HG02763 (cell line): Measurements from ENCODE around the gene THOC6.

ENCODE experiments used
- ATAC-seq: cut with Tn5 transposase; IDR thresholded peaks from one replicate; pipeline ENCODE4 v1.9.1; 2021; ENCODE audit warnings: mild to moderate bottlenecking, moderate library complexity; ENCODE audit not compliant: unreplicated experiment

THOC6 gene

DNA sequence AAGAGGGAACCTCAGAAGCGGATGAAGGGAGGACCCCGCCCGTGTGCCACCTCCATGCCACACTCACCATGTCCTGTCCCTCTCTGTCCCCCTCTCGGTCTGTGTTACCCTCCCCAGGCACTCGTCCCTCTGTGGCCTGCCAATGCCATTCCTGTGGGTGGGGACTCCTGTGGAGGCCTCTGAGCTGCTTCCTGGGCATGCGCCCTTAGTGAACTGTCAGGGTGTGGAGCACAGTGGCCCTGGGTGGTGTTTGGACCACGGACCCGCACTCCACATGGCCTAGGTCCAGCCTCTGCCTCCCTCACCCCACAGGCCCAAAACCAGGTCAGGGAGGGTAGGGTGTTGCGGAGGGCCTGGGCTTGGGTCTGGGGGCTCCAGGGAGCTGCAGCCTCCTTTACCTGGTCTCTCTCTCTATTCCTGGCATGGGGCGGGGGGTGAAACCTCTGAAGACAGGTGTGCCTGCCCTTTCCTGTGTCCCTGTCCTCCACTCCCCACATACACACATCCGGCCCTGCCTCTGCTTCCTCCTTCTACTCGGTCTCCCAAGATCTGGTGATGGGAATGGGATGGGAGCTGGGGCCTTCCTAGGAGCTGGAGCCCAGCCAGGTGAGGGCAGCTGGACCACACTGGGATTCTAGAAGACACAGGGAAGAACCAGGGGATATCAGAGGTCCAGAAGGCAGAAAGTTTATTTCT is 32.1 kb upstream of the THOC6 start:
- ATAC-seq = no peak

DNA sequence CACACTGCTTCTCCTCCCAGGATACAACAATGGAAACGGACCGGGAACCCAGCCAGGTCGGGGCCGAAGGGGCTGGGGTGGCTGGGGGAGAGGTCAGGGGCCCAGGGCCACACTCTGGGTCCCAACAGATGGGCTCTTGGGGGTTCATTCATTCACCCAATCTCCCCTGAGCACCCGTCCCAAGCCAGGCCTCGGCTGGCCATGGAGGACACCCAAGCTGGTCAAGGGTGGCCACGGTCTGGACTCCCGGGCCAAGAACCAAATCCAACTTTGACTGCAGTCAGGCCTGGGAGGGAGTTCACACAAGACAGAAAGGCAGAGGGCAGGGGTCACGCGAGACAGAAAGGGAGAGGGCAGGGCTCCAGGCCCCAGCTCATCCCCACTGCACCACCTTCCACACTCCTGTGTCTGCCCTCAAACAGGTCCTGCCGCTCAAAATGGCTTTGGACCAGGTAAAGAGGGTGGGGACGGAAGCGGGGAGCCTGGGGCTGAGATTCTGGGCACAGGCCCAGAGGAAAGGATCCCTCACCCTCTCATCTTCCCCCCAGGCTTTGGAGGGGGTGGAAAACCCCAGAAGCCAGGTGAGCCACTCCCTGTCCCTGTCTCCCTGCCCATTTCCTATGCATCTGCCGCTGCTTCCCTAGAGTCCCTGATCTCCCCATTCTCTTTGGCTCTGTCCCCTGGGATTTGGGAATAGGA is 31.3 kb upstream of the THOC6 start:
- ATAC-seq = no peak

DNA sequence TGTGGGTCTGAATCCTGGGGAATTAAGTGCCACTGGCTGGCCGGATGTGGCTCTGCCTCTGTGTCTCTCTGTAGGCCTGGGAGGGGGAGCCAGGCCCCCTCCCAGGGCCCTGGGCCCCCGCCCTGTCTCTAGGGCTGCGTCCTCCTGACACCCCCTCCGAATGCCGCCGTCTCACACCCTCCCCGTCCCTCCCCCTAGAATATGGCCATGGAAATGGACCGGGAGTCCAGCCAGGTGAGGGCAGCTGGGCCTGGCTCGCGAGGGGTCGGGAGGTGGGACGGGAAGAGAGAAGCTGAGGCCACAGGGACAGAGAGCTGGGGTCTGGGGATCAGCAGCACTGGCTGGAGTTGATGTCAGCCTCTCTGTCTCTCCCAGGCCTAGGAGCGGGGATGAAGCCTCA is 27.5 kb upstream of the THOC6 start:
- no peak for ATAC-seq

DNA sequence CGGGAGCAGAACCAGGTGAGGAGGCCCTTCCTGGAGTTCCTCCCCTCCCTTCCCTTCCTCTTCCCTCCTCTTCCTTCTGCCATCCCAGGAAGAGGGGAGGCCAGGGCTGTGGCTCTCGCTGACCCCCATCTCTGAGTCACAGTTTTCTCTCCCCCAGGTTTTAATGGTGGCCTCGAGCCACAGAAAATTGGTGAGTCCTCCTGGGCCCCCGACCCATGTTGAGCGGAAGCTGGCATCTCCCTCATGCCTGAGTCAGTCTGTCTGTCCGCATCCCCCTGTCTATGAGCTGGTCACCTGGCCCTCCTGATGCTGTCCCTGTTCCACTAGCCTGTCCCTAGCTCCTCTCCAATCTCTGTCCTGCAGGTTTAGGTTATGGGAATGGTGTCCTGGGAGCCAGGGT is 23.9 kb upstream of the THOC6 start:
- ATAC-seq = no peak

DNA sequence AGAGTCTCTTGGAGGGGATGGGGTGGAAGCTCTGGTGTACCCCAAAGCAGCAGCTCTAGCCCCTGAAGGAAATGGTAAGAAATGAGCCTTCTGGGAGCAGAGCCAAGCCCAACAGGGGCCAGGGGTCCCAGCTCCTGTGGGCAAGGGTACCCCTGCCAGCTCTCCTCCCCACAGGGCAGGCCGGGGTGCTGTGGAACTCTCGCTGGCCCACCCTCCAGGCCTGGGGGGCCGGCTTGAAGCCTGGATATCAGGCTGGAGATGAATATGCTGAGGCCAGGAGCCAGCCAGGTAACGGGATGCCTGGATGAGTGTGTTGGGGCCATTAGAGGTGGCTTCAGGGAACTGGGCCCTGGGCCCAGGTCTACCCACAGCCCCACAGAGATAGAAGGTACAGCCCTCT is 23.3 kb upstream of the THOC6 start:
- no peak for ATAC-seq

DNA sequence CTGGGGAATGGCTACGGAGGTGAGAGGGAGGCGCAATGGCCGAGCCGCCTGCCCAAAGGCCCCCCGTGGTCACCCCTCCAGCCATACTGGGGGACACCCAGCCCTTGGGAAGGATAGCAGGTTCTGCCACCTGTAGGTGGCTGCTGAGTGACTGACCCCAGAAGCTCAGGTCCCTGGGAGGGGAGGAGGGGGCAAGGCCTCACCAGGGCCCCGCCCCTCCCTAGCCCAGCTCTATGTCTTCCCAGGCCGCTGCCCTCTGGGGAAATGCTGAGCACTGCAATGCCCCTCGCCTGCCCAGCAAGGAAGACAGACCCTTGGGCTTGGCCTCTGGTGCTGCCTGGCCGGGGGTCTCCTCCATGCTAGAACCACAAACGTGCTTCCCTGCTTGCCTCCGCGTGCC is 22.5 kb upstream of the THOC6 start:
- ATAC-seq = no peak

DNA sequence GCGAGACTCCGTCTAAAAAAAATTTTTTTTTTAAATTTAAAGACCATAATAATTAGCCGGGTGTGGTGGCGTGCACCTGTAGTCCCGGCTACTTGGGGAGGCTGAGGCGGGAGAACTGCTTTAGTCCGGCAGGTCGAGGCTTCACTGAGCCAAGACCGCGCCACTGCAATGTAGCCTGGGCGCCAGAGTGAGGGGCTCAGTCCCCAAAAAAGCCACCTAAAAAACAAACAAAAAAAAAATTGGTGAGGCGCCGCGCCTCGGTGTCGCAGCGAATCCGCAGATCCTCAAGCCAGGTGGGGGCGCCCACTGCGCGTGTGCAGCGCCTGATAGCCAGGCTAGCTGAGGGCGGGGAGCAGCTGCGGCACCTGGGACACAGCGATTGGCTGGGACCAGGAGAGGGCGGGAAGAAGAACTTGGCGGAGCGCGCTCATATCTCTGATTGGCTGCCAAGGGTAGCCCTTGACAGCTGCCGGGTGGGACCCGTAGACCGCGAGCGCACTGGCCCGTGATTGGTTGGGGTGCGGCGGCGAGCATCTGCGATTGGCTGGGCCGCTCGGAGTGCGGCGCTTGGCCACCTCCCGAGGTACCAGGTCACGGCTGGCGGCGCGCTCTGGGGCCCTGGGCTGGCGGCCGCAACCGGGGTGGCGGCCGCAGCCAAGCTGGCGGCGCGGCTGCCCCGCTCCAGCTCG is 20.1 kb upstream of the THOC6 start:
- peak; percentile 94 for ATAC-seq

DNA sequence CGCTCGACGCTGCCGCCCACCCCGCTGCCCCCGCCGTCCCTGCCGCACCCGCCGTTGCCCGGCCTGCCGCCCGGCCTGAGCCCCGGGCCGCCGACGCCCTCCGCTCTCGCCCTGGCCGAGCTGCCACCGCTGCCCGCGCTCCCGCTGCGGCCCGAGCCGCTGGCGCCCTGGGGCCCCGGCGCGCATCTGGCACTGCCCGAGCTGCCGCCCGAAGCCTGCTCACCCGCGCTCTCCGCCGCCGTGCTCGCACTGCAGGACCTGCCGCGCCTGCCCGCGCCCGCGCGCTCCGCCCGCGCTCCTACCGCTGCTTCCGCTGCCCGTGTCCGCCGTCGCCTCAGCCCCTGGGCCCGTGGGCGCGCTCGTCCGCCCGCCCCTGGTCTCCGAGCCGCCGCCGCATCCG is 19.5 kb upstream of the THOC6 start:
- ATAC-seq = peak; percentile 18

DNA sequence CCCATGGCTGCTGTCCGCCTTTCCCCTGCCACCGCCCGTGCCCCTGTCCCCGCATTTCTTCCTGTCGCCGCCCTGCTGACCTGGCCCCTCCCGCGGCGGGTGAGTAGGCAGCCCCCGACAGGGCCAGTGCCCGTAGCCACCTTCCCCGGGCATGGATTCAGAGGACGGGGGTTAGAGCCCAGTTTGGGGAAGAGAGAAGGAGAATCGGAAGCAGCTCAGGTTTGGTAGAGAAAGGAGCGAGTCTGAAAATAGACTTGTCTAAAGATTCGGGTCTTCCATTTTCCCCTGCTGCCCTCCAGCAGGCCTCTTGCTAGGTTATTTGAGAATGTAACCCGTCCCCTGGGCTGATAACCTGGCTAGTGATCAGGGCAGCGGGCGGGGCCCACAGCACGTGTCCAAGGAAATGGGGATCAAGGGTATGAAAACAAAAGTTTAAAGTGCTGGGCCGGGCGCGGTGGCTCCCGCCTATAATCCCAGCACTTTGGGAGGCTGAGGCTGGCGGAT is 19.0 kb upstream of the THOC6 start:
- no peak for ATAC-seq

DNA sequence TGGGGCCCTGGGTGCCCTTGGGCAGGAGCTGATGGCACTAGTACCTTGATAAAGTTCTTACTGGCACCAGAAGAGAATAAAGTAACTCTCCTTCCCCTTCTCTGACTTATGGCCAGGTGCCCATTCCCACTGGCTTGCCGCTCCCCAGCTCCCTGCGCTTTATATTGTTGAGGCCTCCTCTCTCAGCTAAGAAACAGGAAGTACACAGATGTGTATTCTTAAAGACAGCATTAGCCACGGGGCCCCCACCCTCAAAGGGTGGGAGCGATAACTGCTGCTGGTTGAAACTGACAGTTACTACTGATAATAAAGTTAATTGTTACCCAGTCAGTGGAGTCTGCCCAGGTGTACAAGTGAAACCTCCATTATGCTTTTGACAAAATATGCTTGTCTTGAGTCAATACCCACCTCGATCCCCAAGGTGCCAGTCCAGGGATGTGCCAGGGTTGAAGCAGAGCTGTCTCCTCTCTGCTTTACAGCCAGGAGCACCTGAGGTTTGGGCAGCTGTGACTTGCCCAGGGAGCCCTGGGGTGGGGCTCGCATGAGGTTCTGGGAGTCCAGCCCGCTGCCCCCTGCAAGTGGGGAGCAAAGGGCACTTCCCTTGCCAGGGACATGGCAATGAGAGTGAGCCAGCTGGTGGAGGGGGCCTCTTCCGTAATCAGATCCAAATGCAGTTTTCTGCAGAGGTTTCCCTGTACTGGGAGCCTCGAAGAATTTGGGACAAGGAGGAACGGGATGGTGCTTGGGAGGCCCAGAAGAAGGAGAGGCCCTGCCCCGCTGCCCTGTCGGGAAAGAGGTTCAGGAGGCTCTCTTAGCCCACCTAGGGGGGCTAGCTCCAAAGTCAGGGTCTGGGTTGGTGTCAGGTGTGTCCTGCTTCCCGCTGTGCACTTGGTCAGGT is 16.5 kb upstream of the THOC6 start:
- ATAC-seq = no peak

DNA sequence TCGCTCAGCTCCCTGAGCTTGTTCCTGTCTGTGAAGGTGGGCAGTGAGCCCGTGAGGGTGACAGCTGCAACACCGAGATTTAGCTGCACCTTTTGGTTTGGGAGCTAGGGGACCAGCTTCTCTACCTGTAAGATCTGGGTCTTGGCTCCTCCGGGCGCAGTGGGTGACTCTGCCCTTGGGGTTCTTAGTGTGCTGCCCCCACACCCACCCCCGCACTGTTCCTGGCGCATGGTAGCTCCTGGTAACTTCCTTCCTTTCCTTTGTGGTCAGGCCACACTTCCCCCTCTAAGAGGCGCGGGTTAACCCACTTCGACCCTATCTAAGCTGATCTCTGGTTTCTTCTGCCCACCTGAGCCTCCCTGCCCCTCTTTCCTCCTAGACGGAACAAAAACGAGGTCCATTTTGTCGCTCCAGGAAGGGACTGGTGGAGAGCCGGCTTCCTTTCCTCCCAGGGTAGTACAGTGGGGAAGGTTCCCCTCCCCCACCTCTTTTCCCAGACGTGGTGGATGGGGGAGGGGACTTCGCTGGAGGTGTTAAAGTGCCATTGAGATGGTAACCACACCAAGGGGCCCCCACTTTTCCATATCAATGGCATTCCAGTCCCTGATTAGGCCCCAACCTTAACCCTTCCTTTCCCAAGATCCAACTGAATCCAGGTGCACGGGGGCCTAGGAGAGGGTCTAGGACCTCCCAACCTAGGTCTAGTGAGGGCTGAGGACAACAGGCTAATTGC is 15.7 kb upstream of the THOC6 start:
- no peak for ATAC-seq

DNA sequence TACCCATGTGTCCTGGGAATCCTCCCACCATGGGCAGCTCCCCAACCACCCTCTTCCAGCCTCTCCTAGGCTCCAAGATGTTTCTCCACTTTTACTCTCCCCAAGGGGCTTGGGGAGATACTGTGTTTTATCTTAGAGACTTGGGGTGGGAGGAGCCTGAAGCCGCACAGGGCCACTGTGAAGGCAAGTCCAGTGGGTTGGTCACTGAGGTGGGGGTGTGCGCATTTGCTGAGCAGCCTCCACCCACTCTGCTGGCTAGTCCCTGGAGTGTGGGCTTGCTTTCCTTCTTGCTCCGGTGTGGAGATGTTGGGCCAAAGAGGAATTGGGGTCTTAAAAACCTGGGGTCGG is 15.2 kb upstream of the THOC6 start:
- no peak for ATAC-seq

DNA sequence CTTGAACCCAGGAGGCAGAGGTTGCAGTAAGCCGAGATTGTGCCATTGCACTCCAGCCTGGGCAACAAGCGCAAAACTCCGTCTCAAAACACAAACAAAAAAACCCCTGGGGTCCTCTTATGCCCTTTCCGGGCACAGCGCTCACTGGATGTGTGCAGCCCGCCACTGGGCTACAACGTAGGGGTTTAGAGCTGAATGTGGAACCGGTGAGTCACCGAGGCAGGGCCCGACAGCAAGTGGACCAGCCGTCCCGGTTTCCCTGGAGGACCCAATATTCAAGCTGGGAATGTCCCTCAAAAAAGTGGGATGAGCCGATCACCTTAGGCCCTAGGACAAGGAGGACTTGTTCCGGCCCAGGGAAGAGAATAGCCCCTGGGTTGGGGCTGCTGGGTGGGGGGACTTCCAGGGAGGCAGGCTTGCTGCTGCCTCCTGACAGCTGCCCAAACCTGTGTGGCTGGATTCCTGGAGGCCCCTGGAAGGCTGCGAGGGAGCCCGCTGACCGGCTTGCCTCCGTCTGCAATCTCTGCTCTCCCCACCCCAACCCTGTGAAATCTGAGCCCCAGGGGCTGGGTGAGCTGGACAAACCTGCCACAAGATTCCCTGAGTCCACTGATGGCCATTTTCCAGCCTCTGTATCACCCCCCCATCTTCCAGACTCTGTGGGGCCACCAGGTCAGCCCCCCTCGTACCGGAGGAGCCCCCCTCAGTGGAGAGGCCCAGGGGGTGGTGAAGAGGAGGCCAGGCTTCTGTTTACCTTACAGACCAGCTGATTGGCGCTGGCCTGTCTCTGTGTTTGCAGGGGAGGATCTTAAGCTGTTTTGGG is 14.1 kb upstream of the THOC6 start:
- ATAC-seq = no peak

DNA sequence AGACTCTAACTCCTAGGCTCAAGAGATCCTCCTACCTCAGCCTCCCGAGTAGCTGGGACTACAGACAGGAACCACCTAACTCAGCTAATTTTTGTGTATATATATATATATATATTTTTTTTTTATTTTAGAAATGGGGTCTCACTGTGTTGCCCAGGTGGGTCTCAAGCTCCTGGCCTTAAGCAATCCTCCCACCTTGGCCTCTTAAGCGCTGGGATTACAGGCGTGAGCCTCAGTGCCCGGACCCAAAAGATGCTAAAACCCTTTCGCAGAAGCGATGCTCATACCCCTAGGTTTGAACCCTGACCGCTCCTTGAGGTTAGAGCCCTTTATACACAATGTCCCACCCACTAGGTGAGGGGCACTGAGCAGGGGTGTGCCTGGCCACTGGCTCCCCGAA is 13.3 kb upstream of the THOC6 start:
- ATAC-seq = no peak

DNA sequence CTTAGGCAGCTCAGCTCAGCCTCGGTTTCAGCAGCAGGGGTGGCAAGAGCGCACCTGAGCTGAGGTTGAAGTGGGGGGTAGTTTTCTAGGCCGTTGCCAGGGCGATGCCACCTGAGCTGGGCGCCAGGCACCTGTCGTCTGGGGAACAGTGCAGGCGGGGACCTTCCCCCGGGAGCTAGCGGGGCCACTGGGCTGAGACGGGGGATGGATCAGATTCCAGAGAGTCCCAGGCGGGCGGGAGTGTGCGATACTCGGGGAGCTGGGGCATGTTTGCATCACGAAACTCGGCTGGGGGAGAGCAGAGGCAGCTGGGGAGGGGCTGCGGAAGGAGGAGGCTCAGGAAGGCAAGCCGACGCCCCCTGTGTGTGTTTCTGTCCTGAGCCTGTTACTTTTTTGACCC is 11.6 kb upstream of the THOC6 start:
- ATAC-seq = no peak

DNA sequence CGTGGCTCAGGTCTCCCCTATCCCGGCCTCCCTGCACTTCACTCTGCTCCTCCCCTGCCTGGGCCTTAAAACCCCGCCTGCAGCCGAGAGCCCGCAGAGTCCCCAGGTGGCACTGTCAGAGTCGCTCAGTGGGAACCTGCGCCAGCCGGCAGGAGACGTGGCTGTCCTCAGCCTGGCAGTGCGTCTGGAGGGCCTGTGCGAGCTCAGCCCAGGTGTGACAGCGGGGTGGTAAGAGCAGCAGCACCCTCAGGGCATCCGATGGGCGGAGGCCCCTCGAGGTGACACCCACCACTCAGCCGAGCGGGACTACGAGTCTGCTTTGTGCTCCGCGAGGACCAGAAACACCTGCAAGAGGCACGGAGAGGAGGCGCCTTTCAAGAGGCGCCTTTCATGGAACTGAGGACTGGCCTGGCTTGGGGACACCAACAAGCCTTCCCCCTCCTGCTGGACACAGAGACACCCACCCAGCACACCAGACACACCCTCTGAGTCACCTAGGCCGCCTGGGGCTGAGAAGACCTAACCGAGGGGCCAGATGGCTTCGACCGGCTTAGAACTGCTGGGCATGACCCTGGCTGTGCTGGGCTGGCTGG is 10.9 kb upstream of the THOC6 start, which contains the start of gene CLDN9:
Gene CLDN9, plus strand, starts transcription at position 96 of the 593 bp plus-strand sequence. Its CDS starts 440 bp downstream, at position 536.
- no peak for ATAC-seq

DNA sequence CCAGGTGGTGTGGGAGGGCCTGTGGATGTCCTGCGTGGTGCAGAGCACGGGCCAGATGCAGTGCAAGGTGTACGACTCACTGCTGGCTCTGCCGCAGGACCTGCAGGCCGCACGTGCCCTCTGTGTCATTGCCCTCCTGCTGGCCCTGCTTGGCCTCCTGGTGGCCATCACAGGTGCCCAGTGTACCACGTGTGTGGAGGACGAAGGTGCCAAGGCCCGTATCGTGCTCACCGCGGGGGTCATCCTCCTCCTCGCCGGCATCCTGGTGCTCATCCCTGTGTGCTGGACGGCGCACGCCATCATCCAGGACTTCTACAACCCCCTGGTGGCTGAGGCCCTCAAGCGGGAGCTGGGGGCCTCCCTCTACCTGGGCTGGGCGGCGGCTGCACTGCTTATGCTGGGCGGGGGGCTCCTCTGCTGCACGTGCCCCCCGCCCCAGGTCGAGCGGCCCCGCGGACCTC is 10.3 kb upstream of the THOC6 start:
- no peak for ATAC-seq

DNA sequence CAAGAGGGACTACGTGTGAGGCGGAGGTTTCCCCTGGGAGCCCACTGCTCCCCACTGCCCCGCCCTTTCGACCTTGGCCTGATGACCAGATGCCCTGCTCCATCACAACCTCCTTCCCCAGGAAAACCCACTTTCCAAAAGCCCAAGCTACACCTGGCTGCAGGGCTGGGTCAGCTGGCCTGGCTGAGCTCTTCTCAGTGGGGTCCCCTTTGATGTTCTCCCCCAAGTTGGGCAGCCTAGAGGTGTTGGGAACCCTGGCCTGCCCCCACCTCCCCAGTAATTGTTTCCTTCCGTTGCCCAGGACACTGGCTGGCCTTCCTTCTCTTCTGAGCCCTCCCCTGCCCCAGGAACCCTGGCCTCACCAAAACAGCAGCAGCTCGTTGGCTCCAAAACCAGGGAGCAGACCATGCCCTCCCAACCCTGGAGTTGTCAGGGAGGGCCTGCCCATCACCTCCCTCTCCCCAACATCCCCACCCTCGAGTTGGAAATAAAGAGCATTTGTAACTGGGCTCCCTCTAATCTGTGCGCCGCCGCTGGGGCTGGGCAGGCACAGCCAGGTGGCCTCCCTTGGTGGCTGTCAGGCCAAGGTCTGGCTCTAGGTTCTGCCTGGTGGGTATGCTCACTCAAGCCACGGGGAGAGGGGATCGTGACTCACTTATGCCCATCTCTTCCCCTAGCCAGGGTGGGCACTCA is 9.7 kb upstream of the THOC6 start:
- ATAC-seq = no peak
